Measurements from ENCODE around the gene DGCR2. TPM values are rescaled to one million over a fixed set of nuclear protein-coding genes. Genes with fewer than 3 reads are reported as not detected.
"Not testable (repeated sequence)": the region's sequence is repeated elsewhere in the genome, so short reads cannot be mapped to it uniquely, and the experiment has no call there.

DGCR2 gene
- total RNA-seq, 1 donor from 2014 or later = 30.5 TPM

GRCh38 chr22:19033568-19033905 is 88.7 kb downstream of the DGCR2 start:
- DNase-seq (ENCODE audit: low spot score); ATAC-seq: not testable (repeated sequence)

GRCh38 chr22:19032898-19033567 is 89.2 kb downstream of the DGCR2 start:
- DNase-seq (ENCODE audit: low spot score) = peak; percentile 43
- ATAC-seq = not testable (repeated sequence)

- DNase-seq (ENCODE audit: low spot score) = peak; percentile 35
- ATAC-seq = not testable (repeated sequence)
These were observed 89.9 kb downstream of the DGCR2 start for GRCh38 chr22:19032156-19032785.

GRCh38 chr22:19030889-19031252 is 91.3 kb downstream of the DGCR2 start:
- not testable (repeated sequence) for ATAC-seq; DNase-seq (ENCODE audit: low spot score)

GRCh38 chr22:19030226-19030888 is 91.9 kb downstream of the DGCR2 start:
- ATAC-seq; DNase-seq (ENCODE audit: low spot score): not testable (repeated sequence)

GRCh38 chr22:19029113-19030103 is 92.8 kb downstream of the DGCR2 start:
- DNase-seq (ENCODE audit: low spot score) (peak; percentile 68), ATAC-seq (peak; percentile 84)

GRCh38 chr22:19028060-19028455 is 94.2 kb downstream of the DGCR2 start:
- not testable (repeated sequence) for DNase-seq (ENCODE audit: low spot score); ATAC-seq

- DNase-seq (ENCODE audit: low spot score); ATAC-seq: not testable (repeated sequence)
These were observed 94.7 kb downstream of the DGCR2 start for GRCh38 chr22:19027371-19028059.

- DNase-seq (ENCODE audit: low spot score); ATAC-seq: not testable (repeated sequence)
These were observed 96.1 kb downstream of the DGCR2 start for GRCh38 chr22:19026080-19026479.

- not testable (repeated sequence) for DNase-seq (ENCODE audit: low spot score)
These were observed 97.2 kb downstream of the DGCR2 start for GRCh38 chr22:19024956-19025489.

GRCh38 chr22:19023931-19024330 is 98.3 kb downstream of the DGCR2 start:
- not testable (repeated sequence) for DNase-seq (ENCODE audit: low spot score)

More at GRCh38 chr22:19024956-19025489, 97.2 kb downstream of the DGCR2 start:
- ATAC-seq = not testable (repeated sequence)

GRCh38 chr22:19022755-19023154 is 99.5 kb downstream of the DGCR2 start:
- DNase-seq (ENCODE audit: low spot score) = no peak
- no peak for ATAC-seq

More at GRCh38 chr22:19023931-19024330, 98.3 kb downstream of the DGCR2 start:
- not testable (repeated sequence) for ATAC-seq

- ATAC-seq (no peak), DNase-seq (ENCODE audit: low spot score) (no peak)
These were observed 102.6 kb downstream of the DGCR2 start for GRCh38 chr22:19019679-19020032.

GRCh38 chr22:19019029-19019678 is 103.1 kb downstream of the DGCR2 start:
- DNase-seq (ENCODE audit: low spot score) (no peak), ATAC-seq (no peak)

- DNase-seq (ENCODE audit: low spot score) = no peak
These were observed 104.0 kb downstream of the DGCR2 start for GRCh38 chr22:19018256-19018655.

GRCh38 chr22:19016081-19016766 is 106.0 kb downstream of the DGCR2 start:
- ATAC-seq = no peak
- no peak for DNase-seq (ENCODE audit: low spot score)

More at GRCh38 chr22:19018256-19018655, 104.0 kb downstream of the DGCR2 start:
- ATAC-seq = no peak

- no peak for DNase-seq (ENCODE audit: low spot score)
- ATAC-seq = no peak
These were observed 107.3 kb downstream of the DGCR2 start for GRCh38 chr22:19014886-19015285.

- ATAC-seq; DNase-seq (ENCODE audit: low spot score): not testable (repeated sequence)
These were observed 108.2 kb downstream of the DGCR2 start for GRCh38 chr22:19013881-19014598.

Data from left lobe of liver (tissue), 2 donors.